SJSA1 (cell line): ENCODE data around the gene HMGXB4. TPM values are rescaled to one million over a fixed set of nuclear protein-coding genes. Genes with fewer than 3 reads are reported as not detected.
A peak's percentile ranks its signal among the peaks of the same experiment; 100 is the strongest.

Source experiments
- DNase-seq, 2 experiments: peaks; one replicate each; pipeline ENCODE4 v3.0.0-alpha.2; 2015 to 2020; ENCODE audit warnings: low spot score in 2 of 2, low read depth in 1 of 2
- H3K27ac ChIP-seq: fragments of 250-450 bp; sonication (Bioruptor Pico); 2 replicates; pipeline ENCODE4 v1.5.1; 2020; ENCODE audit warnings: mild to moderate bottlenecking, moderate library complexity
- H3K27me3 ChIP-seq: fragments of 250-450 bp; sonication (Bioruptor Pico); replicated peaks from 2 replicates; pipeline ENCODE4 v1.5.1; 2020; ENCODE audit warnings: mild to moderate bottlenecking, moderate library complexity
- H3K36me3 ChIP-seq: fragments of 250-450 bp; sonication (Bioruptor Pico); 2 replicates; pipeline ENCODE4 v1.5.1; 2020; ENCODE audit warnings: mild to moderate bottlenecking
- H3K4me1 ChIP-seq: fragments of 250-450 bp; sonication (Bioruptor Pico); replicated peaks from 2 replicates; pipeline ENCODE4 v1.6.1; 2021; ENCODE audit warnings: mild to moderate bottlenecking
- H3K4me3 ChIP-seq: fragments of 250-450 bp; sonication (Bioruptor Pico); 2 replicates; pipeline ENCODE4 v1.5.1; 2020; ENCODE audit warnings: mild to moderate bottlenecking
- H3K9me3 ChIP-seq: fragments of 250-450 bp; sonication (Bioruptor Pico); replicated peaks from 2 replicates; pipeline ENCODE4 v1.5.1; 2020; ENCODE audit warnings: mild to moderate bottlenecking
- total RNA-seq: library from RNA; depleted of rRNA; stranded (reverse); fragments of >200 nt; shearing (Covaris generic); gene quantifications from 2 replicates; pipeline ENCODE4 v1.2.3, GENCODE V29; 2014

The HMGXB4 gene
- total RNA-seq, 1 experiment from 2014 or later: 24.2 TPM

GRCh38 chr22:35275580-35275979 is 18.3 kb downstream of the HMGXB4 start:
- no peak for DNase-seq
- Histone ChIP-seq H3K27ac (no peak overlapping the region), H3K4me3 (no peak overlapping the region), H3K36me3 (peaks cover 84% of the 10 kb centered on the region), H3K27me3 (no peaks in the 10 kb centered on the region), H3K9me3 (no peaks in the 10 kb centered on the region), H3K4me1 (no peaks in the 10 kb centered on the region)

GRCh38 chr22:35276019-35276418 is 18.7 kb downstream of the HMGXB4 start:
- Histone ChIP-seq H3K27me3 (no peaks in the 10 kb centered on the region), H3K4me1 (no peaks in the 10 kb centered on the region), H3K27ac (no peak overlapping the region), H3K36me3 (peaks cover 87% of the 10 kb centered on the region), H3K9me3 (no peaks in the 10 kb centered on the region), H3K4me3 (no peak overlapping the region)
- no peak for DNase-seq

- Histone ChIP-seq H3K27ac (no peak overlapping the region), H3K9me3 (no peaks in the 10 kb centered on the region), H3K4me3 (no peak overlapping the region), H3K27me3 (no peaks in the 10 kb centered on the region), H3K36me3 (peaks cover 96% of the 10 kb centered on the region), H3K4me1 (no peaks in the 10 kb centered on the region)
- DNase-seq: no peak
These were observed 30.8 kb downstream of the HMGXB4 start for GRCh38 chr22:35288116-35288515.

- no peaks in the 10 kb centered on the region for H3K4me1 ChIP-seq
- H3K27me3 ChIP-seq: no peaks in the 10 kb centered on the region
- H3K27ac ChIP-seq: no peak overlapping the region
- no peak overlapping the region for H3K4me3 ChIP-seq
- no peaks in the 10 kb centered on the region for H3K9me3 ChIP-seq
- DNase-seq: no peak
- peaks cover 83% of the 10 kb centered on the region for H3K36me3 ChIP-seq
These were observed 35.5 kb downstream of the HMGXB4 start for GRCh38 chr22:35292786-35293185.

- H3K27me3 ChIP-seq: no peaks in the 10 kb centered on the region
- H3K27ac ChIP-seq: no peak overlapping the region
- peaks cover 4% of the 10 kb centered on the region; the same call in 1 of the 2 replicates for H3K4me1 ChIP-seq
- no peaks in the 10 kb centered on the region for H3K9me3 ChIP-seq
- no peak for DNase-seq
- peaks cover 51% of the 10 kb centered on the region for H3K36me3 ChIP-seq
- H3K4me3 ChIP-seq: no peak overlapping the region
These were observed 38.8 kb downstream of the HMGXB4 start for GRCh38 chr22:35296051-35296450.

- Histone ChIP-seq H3K27me3 (no peaks in the 10 kb centered on the region), H3K36me3 (peaks cover 19% of the 10 kb centered on the region), H3K4me3 (peak overlapping the region; percentile 66), H3K9me3 (no peaks in the 10 kb centered on the region), H3K27ac (peak overlapping the region; percentile 58), H3K4me1 (peaks cover 4% of the 10 kb centered on the region; the same call in 1 of the 2 replicates)
- DNase-seq: no peak
These were observed 42.0 kb downstream of the HMGXB4 start for GRCh38 chr22:35299217-35299672.

GRCh38 chr22:35299673-35300499 is 42.6 kb downstream of the HMGXB4 start, which contains the start of gene TOM1:
TOM1 (plus strand) TSS chr22:35299894; CDS start chr22:35299929, 35 bp downstream.
- Histone ChIP-seq H3K36me3 (peaks cover 12% of the 10 kb centered on the region), H3K9me3 (no peaks in the 10 kb centered on the region), H3K27ac (peak within 1 kb of the TSS; percentile 58), H3K27me3 (no peaks in the 10 kb centered on the region), H3K4me3 (peak within 1 kb of the TSS; percentile 66), H3K4me1 (peaks cover 4% of the 10 kb centered on the region; the same call in 1 of the 2 replicates)
- DNase-seq: peak; percentile 96 to 100

GRCh38 chr22:35301372-35301874 is 44.1 kb downstream of the HMGXB4 start:
- no peak for DNase-seq
- H3K27ac ChIP-seq: no peak overlapping the region
- peaks cover 2% of the 10 kb centered on the region; the same call in 1 of the 2 replicates for H3K36me3 ChIP-seq
- H3K9me3 ChIP-seq: no peaks in the 10 kb centered on the region
- H3K4me1 ChIP-seq: peaks cover 7% of the 10 kb centered on the region
- H3K4me3 ChIP-seq: no peak overlapping the region
- H3K27me3 ChIP-seq: no peaks in the 10 kb centered on the region

- H3K9me3 ChIP-seq: no peaks in the 10 kb centered on the region
- no peak for DNase-seq
- no peaks in the 10 kb centered on the region; the same call in 1 of the 2 replicates for H3K36me3 ChIP-seq
- H3K4me1 ChIP-seq: peaks cover 12% of the 10 kb centered on the region
- no peak overlapping the region for H3K27ac ChIP-seq
- H3K27me3 ChIP-seq: no peaks in the 10 kb centered on the region
- H3K4me3 ChIP-seq: no peak overlapping the region
These were observed 45.8 kb downstream of the HMGXB4 start for GRCh38 chr22:35303029-35303624.

GRCh38 chr22:35305525-35306070 is 48.3 kb downstream of the HMGXB4 start:
- Histone ChIP-seq H3K27me3 (no peaks in the 10 kb centered on the region), H3K36me3 (no peaks in the 10 kb centered on the region), H3K4me3 (no peak overlapping the region), H3K9me3 (no peaks in the 10 kb centered on the region), H3K27ac (no peak overlapping the region), H3K4me1 (peaks cover 9% of the 10 kb centered on the region)
- no peak for DNase-seq

- H3K27ac ChIP-seq: 0 out of 2 replicates have a peak overlapping the region, but pooled peaks have one; percentile 23
- DNase-seq: peak in 1 of 2 experiments; percentile 26
- H3K9me3 ChIP-seq: no peaks in the 10 kb centered on the region
- H3K27me3 ChIP-seq: no peaks in the 10 kb centered on the region
- H3K4me1 ChIP-seq: peaks cover 9% of the 10 kb centered on the region
- no peak overlapping the region for H3K4me3 ChIP-seq
- no peaks in the 10 kb centered on the region for H3K36me3 ChIP-seq
These were observed 49.2 kb downstream of the HMGXB4 start for GRCh38 chr22:35306350-35306967.

- Histone ChIP-seq H3K4me1 (peaks cover 9% of the 10 kb centered on the region), H3K27me3 (no peaks in the 10 kb centered on the region), H3K36me3 (no peaks in the 10 kb centered on the region), H3K9me3 (no peaks in the 10 kb centered on the region), H3K27ac (no peak overlapping the region), H3K4me3 (no peak overlapping the region)
- no peak for DNase-seq
These were observed 50.1 kb downstream of the HMGXB4 start for GRCh38 chr22:35307372-35307771.

- no peak for DNase-seq
- Histone ChIP-seq H3K4me1 (peaks cover 12% of the 10 kb centered on the region), H3K27ac (no peak overlapping the region), H3K9me3 (no peaks in the 10 kb centered on the region), H3K36me3 (no peaks in the 10 kb centered on the region), H3K27me3 (no peaks in the 10 kb centered on the region), H3K4me3 (no peak overlapping the region)
These were observed 50.6 kb downstream of the HMGXB4 start for GRCh38 chr22:35307892-35308291.
